UCSD-AML1 (cell line): ENCODE measurements around the gene TRIM65.
"Not testable (repeated sequence)": the region's sequence is repeated elsewhere in the genome, so short reads cannot be mapped to it uniquely, and the experiment has no call there.

ENCODE experiments used
- DNase-seq: peaks from one replicate; lab custom pipeline; 2025; ENCODE audit not compliant: unreplicated experiment; lab: John Stamatoyannopoulos, UW

TRIM65 gene

GRCh38 chr17:75897160-75898019 lies 639 bp upstream of the TRIM65 start:
- no peak for DNase-seq

DNA sequence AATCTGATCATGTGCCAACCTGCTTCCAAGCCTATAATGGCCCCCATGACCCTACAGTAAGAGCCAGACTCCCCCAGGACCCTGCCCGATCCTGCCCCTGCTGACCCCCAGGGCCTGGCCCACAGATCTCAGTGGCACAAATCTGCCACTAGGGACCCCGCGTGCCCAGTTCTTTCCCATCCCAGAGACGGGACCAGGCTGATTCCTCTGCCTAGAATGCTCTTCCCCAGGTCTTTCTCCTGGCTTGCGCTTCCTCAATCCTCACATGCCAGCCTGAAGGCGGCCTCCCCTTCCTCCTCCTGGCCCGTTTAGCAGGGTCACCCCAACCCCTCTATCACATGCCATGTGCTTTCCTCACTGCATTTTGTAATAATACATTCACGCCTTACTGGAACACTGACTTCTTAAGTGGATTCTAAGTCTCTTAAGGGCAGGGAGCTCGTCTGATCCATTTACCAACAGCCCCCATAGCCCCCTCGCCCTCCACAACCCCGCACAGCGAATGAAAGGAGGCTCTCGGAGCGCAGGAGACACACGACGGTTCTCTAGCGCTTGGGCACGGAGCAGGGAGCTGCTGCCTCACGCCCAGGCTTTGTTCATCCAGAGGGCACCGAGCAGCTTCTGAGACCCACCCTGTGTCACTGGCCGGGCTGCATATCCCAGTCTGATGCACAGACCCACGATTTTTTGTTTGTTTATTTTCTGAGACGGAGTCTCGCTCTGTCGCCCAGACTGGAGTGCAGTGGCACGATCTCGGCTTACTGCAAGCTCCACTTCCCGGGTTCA lies 1.2 kb downstream of the TRIM65 start:
- peak; percentile 42 for DNase-seq

GRCh38 chr17:75894049-75894733 lies 2.6 kb downstream of the TRIM65 start:
- no peak for DNase-seq

GRCh38 chr17:75893305-75894048 lies 3.3 kb downstream of the TRIM65 start:
- DNase-seq: no peak

GRCh38 chr17:75892556-75893224 lies 4.1 kb downstream of the TRIM65 start:
- no peak for DNase-seq

DNA sequence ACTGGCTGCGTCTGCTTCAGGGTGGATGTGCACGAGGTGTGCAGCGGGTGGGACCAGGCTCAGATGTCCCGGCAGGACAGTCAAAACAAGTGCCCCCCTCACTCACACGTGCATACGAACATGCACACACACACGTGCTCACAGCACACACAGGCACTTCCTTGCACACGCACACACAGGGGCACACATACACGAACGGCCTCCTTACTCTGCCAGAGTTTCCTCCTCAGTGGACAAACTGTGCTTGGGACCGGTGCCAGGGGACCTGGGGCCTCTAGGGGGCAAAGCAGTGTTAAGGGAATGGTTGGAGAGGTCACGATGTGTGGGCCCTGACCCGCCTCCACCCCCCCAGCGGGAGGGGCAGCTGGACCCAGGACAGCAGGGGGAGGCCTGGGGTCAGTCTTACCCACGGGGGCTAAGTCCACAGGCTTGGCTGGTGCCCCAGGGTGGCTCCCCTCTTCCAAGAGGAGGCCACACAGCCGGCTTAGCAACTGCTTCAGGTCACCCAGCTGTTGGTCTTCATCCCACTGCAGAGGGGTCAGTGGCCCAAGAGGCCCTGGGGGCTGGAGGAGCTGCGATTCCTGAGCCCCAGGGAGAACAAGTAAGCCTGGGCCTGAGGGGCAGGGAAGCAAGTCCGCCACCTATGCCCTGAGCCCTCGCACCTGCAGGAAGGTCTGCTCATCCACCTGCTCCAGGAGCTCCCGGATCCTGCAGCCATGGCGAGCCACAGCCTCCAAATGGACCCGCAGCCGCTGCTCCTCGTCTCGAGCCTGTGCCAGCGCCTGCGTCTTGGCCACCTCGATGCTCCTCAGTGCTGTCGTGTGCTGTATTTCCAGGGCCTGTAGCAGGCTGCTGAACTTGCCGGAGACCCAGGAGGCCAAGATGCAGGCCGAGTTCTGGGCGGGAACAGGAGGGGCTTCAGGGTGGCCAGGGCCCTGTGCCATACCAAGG lies 4.9 kb downstream of the TRIM65 start:
- no peak for DNase-seq

- DNase-seq: no peak
Measured at GRCh38 chr17:75891022-75891604, 5.6 kb downstream of the TRIM65 start.

DNA sequence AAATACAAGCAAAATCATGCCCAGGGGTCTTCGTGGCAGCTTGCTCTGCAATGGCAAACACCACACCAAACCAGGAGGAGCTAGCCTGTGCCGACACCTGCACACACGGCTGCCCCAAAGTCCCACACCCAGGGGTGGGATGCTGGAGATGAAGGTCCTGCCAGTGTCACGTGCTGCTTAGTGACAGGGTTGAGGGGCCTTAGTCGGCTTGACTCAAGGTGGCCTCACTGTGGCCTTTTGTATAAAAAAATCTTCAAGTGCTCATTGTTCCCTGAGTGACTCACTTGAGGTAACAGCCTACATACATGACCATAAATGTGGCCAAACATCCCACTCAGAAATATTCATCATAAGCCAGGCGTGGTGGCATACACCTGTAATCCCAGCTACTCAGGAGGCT lies 7.3 kb downstream of the TRIM65 start:
- no peak for DNase-seq

- no peak for DNase-seq
Measured at GRCh38 chr17:75888484-75888883, 8.3 kb downstream of the TRIM65 start.

- DNase-seq: not testable (repeated sequence)
Measured at GRCh38 chr17:75885860-75886259, 10.9 kb downstream of the TRIM65 start.

GRCh38 chr17:75885431-75885830 lies 11.3 kb downstream of the TRIM65 start:
- DNase-seq: peak; percentile 42

GRCh38 chr17:75881678-75882454 lies 14.9 kb downstream of the TRIM65 start:
- DNase-seq: no peak

DNA sequence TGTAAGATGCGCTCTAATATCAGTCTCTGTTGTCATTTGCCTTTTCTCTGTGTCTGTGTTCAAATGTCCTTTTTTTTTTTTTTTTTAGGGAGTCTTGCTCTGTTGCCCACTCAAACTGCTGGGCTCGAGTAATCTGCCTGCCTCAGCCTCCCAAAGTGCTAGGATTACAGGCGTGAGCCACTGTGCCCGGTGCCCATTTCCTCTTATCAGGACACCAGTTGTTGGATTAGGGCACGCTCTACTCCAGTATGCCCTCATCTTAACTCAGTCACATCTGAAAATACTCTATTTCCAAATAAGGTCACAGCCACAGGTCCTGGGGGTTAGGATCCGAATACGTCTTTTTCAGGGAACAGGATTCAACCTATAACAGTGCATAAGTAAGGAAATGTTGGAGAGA lies 16.5 kb downstream of the TRIM65 start:
- DNase-seq: no peak

- no peak for DNase-seq
Measured at GRCh38 chr17:75878174-75878998, 18.4 kb downstream of the TRIM65 start, which contains the start of gene TRIM47. TRIM47 (minus strand) TSS chr17:75878581; CDS start chr17:75878548, 33 bp downstream.

DNA sequence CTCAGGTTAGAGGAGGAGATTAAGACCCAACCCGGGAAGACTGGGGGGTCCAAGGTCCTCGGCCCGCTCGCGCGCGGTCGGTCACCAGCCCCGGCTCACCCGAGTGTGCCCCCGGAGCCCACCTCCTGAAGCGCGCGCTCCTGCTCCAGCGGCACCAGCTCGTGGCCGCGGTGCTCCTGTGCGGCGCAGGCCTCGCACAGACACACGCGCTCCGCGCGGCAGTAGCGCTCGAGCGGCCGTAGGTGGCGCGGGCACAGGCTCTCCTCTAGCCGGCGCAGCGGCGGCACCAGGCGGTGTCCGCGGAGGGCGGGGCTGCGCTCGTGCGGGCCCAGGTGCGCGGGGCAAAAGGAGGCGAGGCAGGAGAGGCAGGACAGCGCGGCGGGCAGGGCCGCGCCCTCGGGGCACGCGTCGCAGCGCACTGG lies 19.0 kb downstream of the TRIM65 start:
- no peak for DNase-seq

- no peak for DNase-seq
Measured at GRCh38 chr17:75876938-75877751, 19.6 kb downstream of the TRIM65 start.
